Adrenal gland (tissue), 5 donors: ENCODE data around the gene AHRR.

Experiments used
- CTCF ChIP-seq, 6 experiments: fragments of 450-650 bp in 4 of 6; fragments of 200-600 bp in 2 of 6; sonication (generic) in 1 of 6; IDR thresholded peaks; 1 replicate in 5 of 6; 2 replicates in 1 of 6; pipeline versions ENCODE4 v1.5.1 to v1.8.0; 2016 to 2021; ENCODE audit warnings: antibody characterized with exemption in 6 of 6, mild to moderate bottlenecking in 2 of 6, moderate library complexity in 1 of 6
- POLR2A ChIP-seq, 2 donors: fragments of 450-650 bp; IDR thresholded peaks; one replicate each; pipeline ENCODE4 v1.6.1; 2017; ENCODE audit warnings: antibody characterized with exemption in 2 of 2, mild to moderate bottlenecking in 2 of 2, moderate library complexity in 1 of 2
- donor health status: DM: no; HTN: no; CAD: no.

- TF ChIP-seq POLR2A (IDR thresholded peaks at IDR 0.05) (no peak), CTCF (IDR thresholded peaks at IDR 0.05) (no peak)
These were observed 29.8 kb downstream of the AHRR start for GRCh38 chr5:351084-351920.
